Loucy (cell line): ENCODE data around the gene DENND4A.

Experiments used
- CTCF ChIP-seq: fragments of 200-600 bp; sonication (generic); conservative IDR thresholded peaks from 2 replicates; pipeline ENCODE4 v1.5.1; 2014; ENCODE audit warnings: mild to moderate bottlenecking, antibody characterized with exemption, low read length
- EZH2phosphoT487 ChIP-seq: fragments of 200-600 bp; IDR thresholded peaks from 2 replicates; pipeline ENCODE4 v1.6.1; 2018; ENCODE audit warnings: antibody characterized with exemption, mild to moderate bottlenecking, moderate library complexity, borderline replicate concordance

- TF ChIP-seq CTCF (no peak), EZH2phosphoT487 (no peak)
These were observed 145.6 kb downstream of the DENND4A start for GRCh38 chr15:65646486-65646885.
